ENCODE data around the gene SLC25A48.

SLC25A48 gene

DNA sequence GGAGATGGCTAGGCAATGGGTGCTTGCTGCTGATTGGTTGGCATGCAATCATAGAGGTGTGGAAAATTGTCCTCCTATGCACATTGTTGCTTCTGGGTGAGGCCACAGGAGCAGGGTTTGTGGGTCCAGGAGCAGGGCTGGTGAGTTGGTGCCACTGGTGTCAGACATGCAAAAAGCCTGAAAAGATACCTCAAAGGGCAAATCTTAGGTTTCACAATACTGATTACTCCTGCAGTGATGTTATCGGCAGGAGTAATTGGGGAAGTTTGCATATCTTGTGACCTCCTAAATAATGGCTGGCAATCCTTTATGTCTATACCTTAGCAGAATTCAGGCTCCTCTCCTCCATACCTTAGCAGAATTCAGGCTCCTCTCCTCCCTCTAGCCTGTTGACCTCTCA lies 25.2 kb downstream of the SLC25A48 start:
- Mint-ChIP-seq H3K27me3 (ENCODE audit: low read depth) (peaks cover 4% of the 10 kb centered on the region), H3K27ac (no peak overlapping the region), H3K9me3 (no peaks in the 10 kb centered on the region), H3K4me3 (no peak overlapping the region), H3K4me1 (ENCODE audit: low read depth) (no peaks in the 10 kb centered on the region), H3K36me3 (ENCODE audit: low read depth) (no peaks in the 10 kb centered on the region)

DNA sequence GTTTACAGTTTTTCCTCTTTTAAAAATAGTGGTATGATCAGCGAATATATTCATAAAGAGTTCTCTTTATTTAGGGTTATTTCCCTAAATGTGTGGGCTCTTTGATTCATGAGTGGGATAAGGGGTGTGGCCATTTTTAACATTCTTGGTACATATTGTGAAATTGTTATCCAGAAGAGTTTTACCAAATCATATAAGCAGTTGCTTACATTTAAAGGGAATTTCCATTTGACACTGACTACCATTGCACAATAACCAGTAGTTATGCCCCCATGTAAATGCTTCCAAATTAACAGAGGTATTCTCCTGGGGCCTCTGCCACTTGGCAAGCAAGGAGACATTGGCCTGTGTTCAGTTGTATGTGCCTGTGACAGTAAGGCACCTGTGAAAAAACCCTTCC lies 27.2 kb downstream of the SLC25A48 start:
- Mint-ChIP-seq H3K4me1 (ENCODE audit: low read depth) (no peaks in the 10 kb centered on the region), H3K4me3 (no peak overlapping the region), H3K27ac (no peak overlapping the region), H3K9me3 (no peaks in the 10 kb centered on the region), H3K27me3 (ENCODE audit: low read depth) (peaks cover 4% of the 10 kb centered on the region), H3K36me3 (ENCODE audit: low read depth) (no peaks in the 10 kb centered on the region)

DNA sequence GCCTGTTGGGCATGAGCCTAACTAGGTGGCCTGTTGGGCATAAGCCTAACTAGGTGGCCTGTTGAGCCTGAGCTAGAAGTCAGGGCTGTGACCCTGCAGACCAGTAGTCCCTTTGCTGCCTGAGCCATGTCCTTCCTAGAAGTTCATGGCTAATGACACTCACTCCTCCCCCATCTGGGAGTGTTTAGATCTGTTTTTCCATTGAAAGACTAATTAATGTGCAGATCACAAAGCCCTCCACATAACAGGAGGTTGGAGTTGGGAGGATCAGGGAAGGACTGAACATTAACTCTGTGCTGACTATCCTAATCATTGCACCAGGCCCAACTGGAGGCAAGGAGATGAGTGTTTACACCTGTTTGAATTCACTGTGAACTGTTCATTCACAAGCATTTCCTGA lies 27.6 kb downstream of the SLC25A48 start:
- no peak overlapping the region for H3K4me3 Mint-ChIP-seq
- peaks cover 4% of the 10 kb centered on the region for H3K27me3 Mint-ChIP-seq (ENCODE audit: low read depth)
- no peaks in the 10 kb centered on the region for H3K36me3 Mint-ChIP-seq (ENCODE audit: low read depth)
- H3K27ac Mint-ChIP-seq, result no peak overlapping the region
- H3K4me1 Mint-ChIP-seq (ENCODE audit: low read depth), result no peaks in the 10 kb centered on the region
- H3K9me3 Mint-ChIP-seq, result no peaks in the 10 kb centered on the region

DNA sequence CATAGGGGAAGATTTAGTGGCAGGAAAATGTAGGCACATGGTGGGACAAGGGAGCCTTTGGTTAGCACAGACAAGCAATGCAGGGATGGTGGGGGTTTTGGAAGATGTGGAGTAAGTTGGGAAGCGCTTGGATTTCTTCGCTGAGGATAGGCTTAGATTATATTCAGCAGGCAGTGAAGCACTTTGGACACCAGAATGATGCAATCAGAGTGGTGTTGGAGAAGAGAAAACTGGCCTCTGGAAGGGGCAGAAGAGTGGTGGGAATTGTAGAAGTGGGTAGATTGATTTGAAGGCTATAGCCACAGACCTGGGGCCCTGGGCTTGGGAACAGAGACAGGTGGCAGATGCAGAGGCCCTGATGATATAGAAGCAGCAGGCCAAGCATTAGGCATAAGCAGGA lies 28.3 kb downstream of the SLC25A48 start:
- Mint-ChIP-seq H3K4me1 (ENCODE audit: low read depth) (no peaks in the 10 kb centered on the region), H3K9me3 (no peaks in the 10 kb centered on the region), H3K4me3 (no peak overlapping the region), H3K27me3 (ENCODE audit: low read depth) (peaks cover 4% of the 10 kb centered on the region), H3K36me3 (ENCODE audit: low read depth) (no peaks in the 10 kb centered on the region), H3K27ac (no peak overlapping the region)

DNA sequence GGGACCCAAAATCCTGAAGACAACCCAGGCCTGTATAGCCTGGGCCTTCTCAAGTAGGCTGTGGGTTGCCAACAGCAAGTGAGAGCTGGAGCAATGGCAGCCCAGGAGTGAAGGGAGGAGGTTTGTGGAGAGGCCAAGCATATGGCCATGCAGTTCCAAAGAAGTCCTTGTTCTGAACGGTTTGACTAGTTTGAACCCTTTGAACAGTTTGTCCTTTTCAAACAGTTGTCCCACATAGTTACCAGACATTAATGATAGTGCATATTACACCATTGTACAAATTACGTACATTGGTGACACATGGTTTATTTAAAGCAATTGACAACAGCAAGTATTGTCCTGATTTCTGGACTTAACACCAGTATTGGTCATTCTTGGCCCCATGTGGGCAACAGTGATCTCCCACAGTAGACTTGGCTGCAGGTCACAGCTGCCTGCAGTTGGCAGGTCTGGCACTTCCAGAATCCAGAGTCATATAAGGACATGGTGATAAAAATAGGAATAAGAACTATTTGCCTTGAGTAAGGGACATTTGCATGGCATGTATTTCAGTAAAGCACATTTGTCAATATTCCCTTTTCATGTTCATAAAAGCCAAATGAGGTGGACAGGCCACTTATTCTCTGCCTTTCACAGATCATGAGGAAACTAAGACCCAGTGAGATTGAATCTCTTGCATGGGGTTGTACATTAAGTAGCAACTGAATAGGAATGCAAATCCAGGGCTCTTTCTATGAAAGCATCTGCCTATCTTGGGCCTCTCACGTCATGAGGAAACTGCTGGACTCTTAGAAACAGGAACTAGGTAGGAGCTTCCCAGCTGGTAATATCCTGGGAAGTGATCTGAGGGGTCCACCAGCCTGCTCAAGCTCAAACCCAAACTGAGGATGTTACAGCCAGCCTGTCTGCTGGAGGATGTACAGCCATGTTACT lies 30.3 kb downstream of the SLC25A48 start:
- H3K27me3 Mint-ChIP-seq (ENCODE audit: low read depth), result peaks cover 4% of the 10 kb centered on the region
- H3K4me1 Mint-ChIP-seq (ENCODE audit: low read depth), result no peaks in the 10 kb centered on the region
- H3K27ac Mint-ChIP-seq, result no peak overlapping the region
- H3K36me3 Mint-ChIP-seq (ENCODE audit: low read depth), result no peaks in the 10 kb centered on the region
- no peak overlapping the region for H3K4me3 Mint-ChIP-seq
- H3K9me3 Mint-ChIP-seq, result no peaks in the 10 kb centered on the region

DNA sequence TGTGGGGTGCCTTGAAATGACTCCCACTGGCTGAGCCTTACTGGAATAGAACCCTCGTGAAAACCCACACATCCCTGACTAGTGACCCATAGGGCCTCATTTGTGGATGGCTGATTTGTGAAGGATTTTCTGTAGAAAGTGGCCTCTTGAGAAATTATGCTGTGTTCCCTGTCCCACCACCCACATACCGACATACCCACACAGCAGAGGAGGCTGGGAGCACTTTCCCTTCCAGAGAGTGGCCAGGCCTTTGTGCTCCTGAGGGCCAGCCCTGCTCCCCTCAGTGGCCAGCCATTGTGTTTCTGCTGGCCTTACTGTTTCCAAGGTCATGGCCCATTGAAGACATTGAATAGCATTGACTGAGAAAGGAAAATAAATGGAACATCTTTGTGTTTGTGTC lies 31.6 kb downstream of the SLC25A48 start:
- peaks cover 4% of the 10 kb centered on the region for H3K27me3 Mint-ChIP-seq (ENCODE audit: low read depth)
- H3K36me3 Mint-ChIP-seq (ENCODE audit: low read depth), result no peaks in the 10 kb centered on the region
- H3K9me3 Mint-ChIP-seq, result no peaks in the 10 kb centered on the region
- no peak overlapping the region for H3K27ac Mint-ChIP-seq
- no peak overlapping the region for H3K4me3 Mint-ChIP-seq
- H3K4me1 Mint-ChIP-seq (ENCODE audit: low read depth), result no peaks in the 10 kb centered on the region

DNA sequence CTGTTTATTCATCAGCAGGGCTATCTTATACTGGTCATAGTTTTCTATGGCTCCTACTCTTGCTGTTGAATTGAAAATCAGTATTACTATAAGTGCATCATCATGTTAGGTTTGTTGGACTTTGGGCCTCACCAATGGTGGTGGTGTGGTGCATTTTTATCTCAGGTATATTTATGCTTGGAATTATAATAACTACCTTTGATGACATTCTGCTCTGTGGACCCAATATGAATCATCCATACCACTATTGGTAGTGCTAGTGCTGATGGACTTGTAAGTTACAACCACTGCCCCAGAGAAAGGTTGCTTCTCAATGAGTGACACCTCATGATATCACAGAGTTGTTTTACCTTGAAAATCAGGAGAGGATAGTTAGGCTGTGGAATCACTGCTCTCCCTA lies 33.1 kb downstream of the SLC25A48 start:
- no peaks in the 10 kb centered on the region for H3K4me1 Mint-ChIP-seq (ENCODE audit: low read depth)
- H3K27ac Mint-ChIP-seq, result no peak overlapping the region
- peaks cover 4% of the 10 kb centered on the region for H3K27me3 Mint-ChIP-seq (ENCODE audit: low read depth)
- H3K36me3 Mint-ChIP-seq (ENCODE audit: low read depth), result no peaks in the 10 kb centered on the region
- H3K9me3 Mint-ChIP-seq, result no peaks in the 10 kb centered on the region
- no peak overlapping the region for H3K4me3 Mint-ChIP-seq

DNA sequence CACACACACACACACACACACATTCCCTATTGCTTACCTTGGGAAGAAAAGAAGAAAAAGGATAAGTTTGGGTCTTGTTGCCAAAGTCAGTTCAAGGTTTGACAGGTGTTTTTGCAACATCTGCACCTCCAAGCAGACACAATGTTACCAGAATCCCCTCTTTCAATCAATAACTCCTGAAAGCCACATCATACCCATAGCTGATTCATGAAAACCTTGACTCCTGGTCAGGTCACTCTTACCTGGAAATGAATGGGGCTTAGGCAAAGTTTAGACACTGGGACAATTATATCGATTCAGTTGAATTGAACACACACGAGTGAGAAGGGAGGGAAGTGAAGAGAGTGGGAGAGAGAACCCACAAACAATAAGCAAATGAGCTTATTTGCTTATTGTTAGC lies 34.2 kb downstream of the SLC25A48 start:
- Mint-ChIP-seq H3K4me3 (no peak overlapping the region), H3K9me3 (no peaks in the 10 kb centered on the region), H3K27me3 (ENCODE audit: low read depth) (peaks cover 2% of the 10 kb centered on the region), H3K4me1 (ENCODE audit: low read depth) (no peaks in the 10 kb centered on the region), H3K36me3 (ENCODE audit: low read depth) (no peaks in the 10 kb centered on the region), H3K27ac (no peak overlapping the region)

DNA sequence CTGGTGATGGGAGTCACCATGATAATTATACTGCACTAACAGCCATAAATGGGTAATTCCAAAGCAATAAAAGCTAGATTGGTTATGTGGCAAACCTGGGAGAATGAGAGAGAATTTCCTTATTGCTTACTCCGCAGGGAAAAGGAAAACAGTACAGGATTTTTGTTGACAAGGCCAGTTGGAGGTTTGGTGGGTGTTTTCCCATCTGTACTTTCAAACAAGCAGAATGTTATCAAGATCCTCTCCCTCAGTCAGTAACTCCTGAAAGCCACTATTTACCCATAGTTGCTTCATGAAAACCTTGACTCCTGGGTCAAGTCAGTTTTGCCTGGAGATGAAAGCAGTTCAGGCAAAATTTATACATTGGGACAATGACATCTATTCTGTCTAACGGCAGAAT lies 34.8 kb downstream of the SLC25A48 start:
- H3K27ac Mint-ChIP-seq, result no peak overlapping the region
- no peaks in the 10 kb centered on the region for H3K9me3 Mint-ChIP-seq
- H3K4me1 Mint-ChIP-seq (ENCODE audit: low read depth), result no peaks in the 10 kb centered on the region

DNA sequence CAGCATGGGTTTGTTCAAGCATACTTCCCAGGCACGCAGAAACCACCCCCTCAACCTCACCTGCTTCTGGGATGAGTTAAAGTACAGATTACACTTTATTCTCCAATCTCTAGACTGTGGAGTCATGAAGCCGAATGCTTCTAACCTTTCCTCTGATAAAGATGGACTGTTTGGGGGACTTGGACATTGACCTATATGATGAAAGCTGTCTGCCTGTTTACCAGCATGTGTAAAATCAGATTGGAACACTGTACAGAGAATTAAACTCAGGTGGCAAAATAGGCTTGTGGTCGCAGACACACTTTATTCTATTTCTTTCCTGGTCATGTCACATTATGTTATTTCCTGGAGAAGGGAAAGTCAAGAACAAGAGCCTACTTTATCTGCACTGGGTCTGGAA lies 35.5 kb downstream of the SLC25A48 start:
- Mint-ChIP-seq H3K36me3 (ENCODE audit: low read depth) (no peaks in the 10 kb centered on the region), H3K4me1 (ENCODE audit: low read depth) (no peaks in the 10 kb centered on the region), H3K27ac (no peak overlapping the region), H3K9me3 (no peaks in the 10 kb centered on the region), H3K4me3 (no peak overlapping the region), H3K27me3 (ENCODE audit: low read depth) (no peaks in the 10 kb centered on the region)

More for the DNA sequence above, 34.8 kb downstream of the SLC25A48 start:
- H3K27me3 Mint-ChIP-seq (ENCODE audit: low read depth), result no peaks in the 10 kb centered on the region
- no peaks in the 10 kb centered on the region for H3K36me3 Mint-ChIP-seq (ENCODE audit: low read depth)
- no peak overlapping the region for H3K4me3 Mint-ChIP-seq

DNA sequence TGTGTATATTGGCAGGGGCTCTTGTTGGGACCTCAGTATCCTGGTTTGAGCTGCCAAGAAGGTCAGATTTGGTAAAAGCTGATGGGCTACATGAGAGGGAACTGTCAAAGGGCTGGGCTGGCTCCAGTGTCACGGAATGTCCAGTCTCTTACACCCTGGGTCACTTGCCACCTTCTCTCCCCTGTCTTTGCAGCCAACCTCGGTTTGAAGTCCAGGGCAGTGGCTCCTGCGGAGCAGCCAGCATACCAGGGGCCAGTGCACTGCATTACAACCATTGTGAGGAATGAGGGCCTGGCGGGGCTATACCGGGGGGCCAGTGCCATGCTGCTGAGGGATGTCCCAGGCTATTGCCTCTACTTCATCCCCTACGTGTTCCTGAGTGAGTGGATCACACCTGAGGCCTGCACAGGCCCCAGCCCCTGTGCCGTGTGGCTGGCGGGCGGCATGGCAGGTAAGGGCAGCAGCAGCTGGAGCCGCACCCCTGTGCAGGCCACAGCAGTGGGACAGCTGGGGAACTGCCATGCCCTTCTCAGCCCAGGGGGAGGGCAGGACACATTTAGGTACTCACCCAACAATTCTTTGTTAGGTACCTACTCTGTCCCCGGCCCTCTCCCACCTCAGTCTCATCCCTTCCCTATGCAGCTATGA lies 36.9 kb downstream of the SLC25A48 start:
- no peak overlapping the region for H3K27ac Mint-ChIP-seq
- no peak overlapping the region for H3K4me3 Mint-ChIP-seq
- H3K4me1 Mint-ChIP-seq (ENCODE audit: low read depth), result no peaks in the 10 kb centered on the region
- H3K27me3 Mint-ChIP-seq (ENCODE audit: low read depth), result no peaks in the 10 kb centered on the region
- H3K36me3 Mint-ChIP-seq (ENCODE audit: low read depth), result no peaks in the 10 kb centered on the region
- H3K9me3 Mint-ChIP-seq, result no peaks in the 10 kb centered on the region

DNA sequence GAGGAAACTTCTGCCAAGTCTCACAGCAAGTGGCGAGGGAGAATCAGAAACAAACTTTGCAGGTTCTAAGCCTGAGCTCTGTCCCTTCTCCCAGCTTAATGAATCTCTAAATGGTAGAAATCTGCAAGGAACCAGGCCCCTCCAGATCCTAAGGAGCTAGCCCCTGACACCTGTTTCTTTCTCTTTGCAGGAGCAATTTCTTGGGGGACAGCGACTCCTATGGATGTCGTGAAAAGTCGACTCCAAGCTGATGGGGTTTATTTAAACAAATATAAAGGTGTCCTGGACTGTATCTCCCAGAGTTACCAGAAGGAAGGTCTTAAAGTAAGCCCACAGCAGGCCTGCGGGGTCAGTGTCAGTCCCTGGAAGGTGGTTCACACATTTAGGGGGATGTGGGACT lies 39.4 kb downstream of the SLC25A48 start:
- no peak overlapping the region for H3K4me3 Mint-ChIP-seq
- no peaks in the 10 kb centered on the region for H3K27me3 Mint-ChIP-seq (ENCODE audit: low read depth)
- no peak overlapping the region for H3K27ac Mint-ChIP-seq
- no peaks in the 10 kb centered on the region for H3K36me3 Mint-ChIP-seq (ENCODE audit: low read depth)
- no peaks in the 10 kb centered on the region for H3K9me3 Mint-ChIP-seq
- no peaks in the 10 kb centered on the region for H3K4me1 Mint-ChIP-seq (ENCODE audit: low read depth)

DNA sequence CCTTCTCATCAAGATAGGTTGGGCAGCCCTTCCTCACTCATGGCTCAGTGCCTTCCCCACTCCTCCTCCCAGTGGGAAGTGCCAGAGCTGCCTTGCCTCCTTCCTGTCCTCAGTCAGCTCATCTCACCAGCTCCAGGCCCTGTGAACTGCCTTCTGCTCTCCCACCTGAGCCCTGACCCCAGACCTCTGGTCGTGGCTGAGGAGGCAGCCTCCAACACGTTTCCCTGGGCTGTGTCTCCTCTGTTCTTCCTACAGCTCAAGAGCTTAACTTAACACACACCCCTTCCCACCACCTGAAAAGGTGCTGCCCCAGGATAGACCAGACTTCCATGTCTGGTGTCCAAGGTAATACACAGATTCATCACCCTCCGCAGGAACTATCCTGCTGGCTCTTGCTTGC lies 40.0 kb downstream of the SLC25A48 start:
- no peaks in the 10 kb centered on the region for H3K9me3 Mint-ChIP-seq
- H3K4me3 Mint-ChIP-seq, result no peak overlapping the region
- H3K27me3 Mint-ChIP-seq (ENCODE audit: low read depth), result no peaks in the 10 kb centered on the region
- H3K27ac Mint-ChIP-seq, result no peak overlapping the region
- no peaks in the 10 kb centered on the region for H3K36me3 Mint-ChIP-seq (ENCODE audit: low read depth)
- H3K4me1 Mint-ChIP-seq (ENCODE audit: low read depth), result no peaks in the 10 kb centered on the region

DNA sequence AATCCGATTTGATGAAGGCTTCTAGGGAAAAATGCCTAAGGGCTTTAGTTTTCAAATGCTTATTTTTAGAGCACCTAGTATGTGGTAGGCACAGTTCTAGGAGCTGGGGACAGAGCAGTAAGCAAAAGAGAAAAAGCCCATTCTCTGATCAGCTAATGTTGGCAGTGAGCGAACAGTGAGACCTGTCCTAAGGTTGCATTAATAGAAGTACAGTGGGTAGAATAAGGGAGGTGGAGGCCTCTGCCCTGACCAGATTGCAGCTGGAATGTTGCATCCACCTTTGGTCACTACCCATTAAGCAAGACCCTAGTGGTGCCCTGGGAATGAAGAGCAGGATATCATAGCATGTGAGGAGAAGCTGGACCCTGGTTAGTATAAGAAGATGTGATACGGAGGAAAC lies 41.1 kb downstream of the SLC25A48 start:
- Mint-ChIP-seq H3K9me3 (no peaks in the 10 kb centered on the region), H3K27me3 (ENCODE audit: low read depth) (peaks cover 4% of the 10 kb centered on the region), H3K4me1 (ENCODE audit: low read depth) (no peaks in the 10 kb centered on the region), H3K27ac (no peak overlapping the region), H3K4me3 (no peak overlapping the region), H3K36me3 (ENCODE audit: low read depth) (no peaks in the 10 kb centered on the region)

DNA sequence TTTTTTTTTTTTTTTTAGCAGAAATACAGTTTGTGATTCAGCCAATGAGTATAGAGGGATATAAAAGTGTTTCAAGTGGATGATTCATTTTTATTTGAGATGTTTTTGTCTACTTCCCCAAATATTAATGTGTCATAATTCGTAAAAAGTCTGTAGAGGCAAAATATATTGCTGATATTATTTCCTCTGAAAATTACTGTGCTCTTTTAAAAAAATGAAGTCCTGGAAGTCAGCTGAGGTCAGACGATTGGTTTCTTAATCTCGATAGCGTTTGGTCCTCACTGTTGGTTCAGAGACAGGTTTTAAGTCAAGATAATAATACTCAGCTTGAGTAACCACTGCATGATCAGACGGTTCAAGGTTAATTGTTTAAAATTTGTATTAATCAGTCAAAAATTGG lies 41.7 kb downstream of the SLC25A48 start:
- Mint-ChIP-seq H3K4me3 (no peak overlapping the region), H3K9me3 (no peaks in the 10 kb centered on the region), H3K4me1 (ENCODE audit: low read depth) (no peaks in the 10 kb centered on the region), H3K36me3 (ENCODE audit: low read depth) (no peaks in the 10 kb centered on the region), H3K27me3 (ENCODE audit: low read depth) (peaks cover 6% of the 10 kb centered on the region), H3K27ac (no peak overlapping the region)

All from T-helper 1 cell treated with Interleukin-12 subunit alpha and Interleukin-12 subunit beta and Interleukin-4 antibody, amounts not matched to agents 30 μg/mL and 1 μg/mL, for 36 hours (primary cell).